IPS-20b (cell line): ENCODE measurements around the gene SAMD9.
"Not testable (repeated sequence)": the region's sequence is repeated elsewhere in the genome, so short reads cannot be mapped to it uniquely, and the experiment has no call there.

Experiments used
- H3K27ac ChIP-seq: one replicate; pipeline ENCODE4 v1.5.1; 2013; ENCODE audit warnings: low read length
- H3K27me3 ChIP-seq: 2 replicates; pipeline ENCODE4 v1.6.1; 2013; ENCODE audit warnings: mild to moderate bottlenecking, low read length, inconsistent platforms; ENCODE audit not compliant: insufficient read depth
- H3K36me3 ChIP-seq: 2 replicates; pipeline ENCODE4 v1.6.1; 2013; ENCODE audit warnings: low read depth, mild to moderate bottlenecking, inconsistent platforms, low read length, moderate library complexity; ENCODE audit not compliant: insufficient read depth
- H3K4me1 ChIP-seq: 2 replicates; pipeline ENCODE4 v1.6.1; 2013; ENCODE audit warnings: mild to moderate bottlenecking, control low read depth, inconsistent platforms, low read length, moderate library complexity; ENCODE audit not compliant: insufficient read depth
- H3K4me3 ChIP-seq: 2 replicates; pipeline ENCODE4 v1.5.1; 2013; ENCODE audit warnings: mild to moderate bottlenecking, low read length, inconsistent platforms
- H3K9ac ChIP-seq: 2 replicates; pipeline ENCODE4 v1.6.1; 2013; ENCODE audit warnings: low read depth, mild to moderate bottlenecking, inconsistent platforms, low read length, moderate library complexity
- H3K9me3 ChIP-seq: 2 replicates; pipeline ENCODE4 v1.6.1; 2013; ENCODE audit warnings: mild to moderate bottlenecking, low read depth, low read length, inconsistent platforms; ENCODE audit not compliant: insufficient read depth

Gene SAMD9

DNA sequence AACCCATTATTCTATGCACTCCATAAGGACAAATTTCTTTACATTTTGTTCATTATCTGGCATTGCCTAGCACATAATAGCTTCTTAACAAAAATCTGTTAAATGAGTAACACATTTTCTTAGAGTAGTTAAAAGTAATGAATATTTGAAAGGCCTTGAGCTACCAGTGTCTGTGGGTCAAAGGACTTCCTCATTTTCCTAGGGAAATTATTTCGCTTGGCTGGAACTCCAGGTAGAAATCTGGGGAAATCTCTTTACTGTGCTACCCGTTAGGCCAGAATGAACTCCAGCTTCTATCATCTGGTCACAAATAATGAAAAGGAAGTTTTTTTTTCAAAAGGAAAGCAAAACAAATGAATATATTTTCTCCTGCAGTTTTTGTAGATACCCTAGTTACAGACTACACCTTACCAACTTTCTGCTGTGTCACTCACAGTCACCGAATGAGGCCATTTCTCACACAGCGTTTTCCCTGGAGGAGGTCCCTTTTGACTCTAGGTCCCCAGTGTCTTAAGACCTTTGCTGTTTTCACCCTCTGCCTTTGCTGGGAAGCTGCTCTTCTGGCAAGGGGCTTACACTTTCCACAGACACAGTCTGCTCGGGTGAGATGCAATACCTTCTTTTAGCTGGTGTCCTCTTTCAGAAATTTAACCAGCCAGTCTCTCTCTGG is 28.8 kb upstream of the SAMD9 start:
- Histone ChIP-seq H3K9ac (no peak overlapping the region), H3K4me3 (no peak overlapping the region)

DNA sequence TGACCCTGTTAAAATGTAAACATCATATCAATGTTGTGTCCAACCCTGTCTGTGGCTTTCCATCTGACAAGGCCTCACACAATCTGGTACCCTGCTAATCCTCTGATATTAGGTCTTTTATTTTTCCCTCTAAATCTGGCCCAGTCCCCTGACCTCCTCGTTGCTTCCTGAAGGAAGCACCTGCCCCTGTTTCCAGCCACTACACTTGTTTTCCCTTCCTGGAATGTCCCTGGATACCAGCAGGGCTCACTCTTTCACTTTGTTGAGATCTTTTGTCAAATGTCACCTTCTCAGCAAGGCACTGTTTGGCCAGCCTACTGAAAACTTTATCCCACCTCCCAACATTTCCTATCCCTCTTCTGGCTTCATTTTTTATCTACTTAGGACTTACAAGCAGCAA is 28.3 kb upstream of the SAMD9 start:
- H3K4me1 ChIP-seq, result no peaks in the 10 kb centered on the region; the same call in 1 of the 2 replicates
- H3K9me3 ChIP-seq, result no peaks in the 10 kb centered on the region
- no peak overlapping the region for H3K4me3 ChIP-seq
- no peak overlapping the region for H3K9ac ChIP-seq
- H3K27ac ChIP-seq, result no peak overlapping the region
- no peaks in the 10 kb centered on the region for H3K36me3 ChIP-seq
- no peaks in the 10 kb centered on the region for H3K27me3 ChIP-seq

More for the DNA sequence above, 28.8 kb upstream of the SAMD9 start:
- Histone ChIP-seq H3K27me3 (no peaks in the 10 kb centered on the region), H3K36me3 (no peaks in the 10 kb centered on the region), H3K4me1 (no peaks in the 10 kb centered on the region; the same call in 1 of the 2 replicates), H3K27ac (no peak overlapping the region), H3K9me3 (no peaks in the 10 kb centered on the region)

DNA sequence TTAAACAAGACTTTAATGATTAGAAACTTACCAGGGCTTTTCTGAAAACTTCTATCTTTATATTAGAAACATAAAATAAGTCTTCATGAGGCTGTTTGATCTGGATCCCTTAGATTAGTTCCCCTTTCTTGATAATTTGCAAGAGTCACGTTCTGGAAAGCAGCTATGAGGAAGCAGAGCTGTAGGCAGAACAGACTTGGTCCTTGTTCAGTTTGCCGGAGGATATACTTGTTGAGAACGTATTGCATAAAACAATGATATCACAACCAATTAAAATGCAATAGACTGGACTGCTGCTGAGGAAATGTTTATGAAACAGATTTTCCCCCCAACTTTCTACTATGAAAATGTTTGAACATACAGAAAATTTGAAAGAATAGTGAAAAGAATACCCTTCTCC is 27.6 kb upstream of the SAMD9 start:
- Histone ChIP-seq H3K36me3 (no peaks in the 10 kb centered on the region), H3K4me1 (no peaks in the 10 kb centered on the region; the same call in 1 of the 2 replicates), H3K4me3 (no peak overlapping the region), H3K9ac (no peak overlapping the region), H3K9me3 (no peaks in the 10 kb centered on the region), H3K27ac (no peak overlapping the region), H3K27me3 (no peaks in the 10 kb centered on the region)

DNA sequence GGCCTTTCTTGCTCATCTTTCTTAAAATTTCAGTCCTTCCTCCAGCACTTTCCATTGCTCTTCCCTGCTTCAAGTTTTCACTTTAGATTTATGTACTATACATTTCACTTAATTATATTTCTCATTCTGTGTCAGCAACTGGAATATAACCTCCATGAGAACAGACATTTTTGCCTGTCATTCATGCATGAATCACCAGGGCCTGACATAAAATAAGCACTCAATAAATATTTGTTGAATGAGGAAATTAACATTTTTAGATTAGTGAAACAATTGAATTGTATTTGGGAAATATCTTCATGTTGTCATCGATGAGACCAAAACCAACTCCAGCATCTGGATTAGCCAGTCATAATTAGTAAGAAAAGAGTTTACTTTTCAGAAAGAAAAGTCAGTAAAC is 24.3 kb upstream of the SAMD9 start:
- Histone ChIP-seq H3K27ac (no peak overlapping the region), H3K4me3 (no peak overlapping the region), H3K27me3 (no peaks in the 10 kb centered on the region), H3K4me1 (no peaks in the 10 kb centered on the region; the same call in 1 of the 2 replicates), H3K36me3 (no peaks in the 10 kb centered on the region), H3K9ac (no peak overlapping the region), H3K9me3 (no peaks in the 10 kb centered on the region)

DNA sequence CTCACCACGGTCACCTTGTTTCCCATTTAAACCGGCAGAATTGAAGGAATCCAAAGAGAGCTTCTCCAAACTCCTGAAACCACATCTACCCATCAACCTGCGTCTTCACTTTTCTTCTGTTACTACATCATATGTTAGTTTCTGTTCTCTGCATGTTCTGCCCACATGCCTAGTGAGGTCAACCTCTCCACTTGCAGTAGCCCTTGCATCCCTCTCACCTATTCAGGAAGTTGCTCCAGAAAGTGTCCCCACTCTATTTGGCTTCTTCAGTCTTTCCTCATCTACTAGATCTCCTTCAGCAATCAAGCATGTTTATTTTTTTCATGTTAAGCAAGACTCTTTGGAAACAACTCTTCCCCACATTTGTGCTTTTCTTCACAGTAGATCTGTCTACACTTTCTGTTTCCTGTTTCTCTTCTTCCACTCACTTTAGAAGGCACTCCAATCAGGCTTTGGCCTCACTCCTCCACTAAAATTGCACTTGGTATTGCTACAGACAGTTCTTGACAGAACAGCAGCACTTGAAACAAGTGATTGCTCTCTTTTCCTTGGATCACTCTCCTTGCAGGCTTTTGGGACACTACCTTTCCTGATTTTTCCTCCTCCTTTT is 22.9 kb upstream of the SAMD9 start:
- Histone ChIP-seq H3K4me3 (no peak overlapping the region), H3K4me1 (no peaks in the 10 kb centered on the region), H3K27me3 (no peaks in the 10 kb centered on the region), H3K9ac (no peak overlapping the region), H3K27ac (no peak overlapping the region), H3K9me3 (no peaks in the 10 kb centered on the region), H3K36me3 (no peaks in the 10 kb centered on the region)

DNA sequence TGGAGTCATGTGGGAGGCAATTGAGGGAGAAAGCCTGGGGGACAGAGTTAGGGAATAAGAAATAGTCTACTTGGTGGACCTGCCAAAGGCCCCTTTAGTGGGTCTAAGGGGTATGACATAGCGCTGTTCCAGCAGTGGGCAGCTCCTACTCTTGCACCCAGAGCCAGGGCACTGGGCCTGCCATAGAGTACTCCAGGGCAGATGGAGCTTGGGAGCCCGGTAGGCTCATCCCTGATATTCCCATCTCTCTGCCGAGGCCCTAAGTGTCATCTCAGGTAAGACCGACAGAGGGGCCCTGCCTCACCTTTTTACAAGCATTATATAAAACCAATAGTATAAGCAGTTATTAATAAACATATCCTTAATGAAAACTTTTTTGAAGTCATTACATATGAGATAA is 20.8 kb upstream of the SAMD9 start:
- H3K9ac ChIP-seq, result no peak overlapping the region
- H3K27me3 ChIP-seq, result no peaks in the 10 kb centered on the region; the same call in 1 of the 2 replicates
- no peaks in the 10 kb centered on the region for H3K9me3 ChIP-seq
- H3K27ac ChIP-seq, result no peak overlapping the region
- H3K4me1 ChIP-seq, result no peaks in the 10 kb centered on the region
- H3K4me3 ChIP-seq, result no peak overlapping the region
- H3K36me3 ChIP-seq, result no peaks in the 10 kb centered on the region

DNA sequence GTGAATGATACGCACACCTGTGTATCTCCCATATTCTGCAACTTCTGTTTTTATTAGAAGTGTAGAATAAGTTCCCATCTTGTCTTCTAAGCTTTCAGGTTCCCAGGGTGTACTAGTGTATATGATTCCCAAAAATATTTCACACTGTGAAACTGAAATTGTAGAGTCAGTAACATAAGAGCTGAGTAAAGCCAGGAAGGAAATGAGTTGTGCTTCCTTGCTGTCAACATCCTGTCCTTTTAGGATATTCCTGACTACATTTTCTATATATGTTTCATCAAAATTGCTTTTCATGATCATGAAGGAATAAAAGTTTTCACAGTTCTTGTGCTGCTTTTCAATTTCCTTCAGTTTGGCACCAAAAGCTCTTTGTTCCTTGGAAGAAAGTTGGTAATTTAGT is 15.2 kb upstream of the SAMD9 start:
- Histone ChIP-seq H3K9ac (no peak overlapping the region), H3K9me3 (no peaks in the 10 kb centered on the region), H3K27ac (no peak overlapping the region), H3K36me3 (no peaks in the 10 kb centered on the region), H3K27me3 (no peaks in the 10 kb centered on the region; the same call in 1 of the 2 replicates), H3K4me3 (no peak overlapping the region), H3K4me1 (no peaks in the 10 kb centered on the region)

DNA sequence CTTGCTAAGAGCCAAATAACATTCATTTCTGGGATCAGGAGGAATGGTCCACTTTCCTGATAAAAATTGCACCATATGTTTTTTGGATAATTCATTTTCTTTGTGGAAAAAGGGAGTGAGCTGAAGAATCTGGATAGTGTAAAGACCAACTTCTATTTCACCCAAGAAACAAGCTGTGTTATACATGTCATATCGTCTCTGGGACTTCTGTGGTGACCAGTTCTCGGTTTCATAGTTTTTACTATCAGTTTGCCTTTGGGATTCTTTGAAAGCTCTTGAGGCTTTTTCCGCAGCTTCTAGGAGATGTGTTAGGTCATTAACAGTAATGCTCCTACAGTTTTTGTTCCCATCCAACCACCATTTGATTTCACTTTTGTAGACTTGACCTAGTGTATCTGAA is 14.4 kb upstream of the SAMD9 start:
- H3K27me3 ChIP-seq, result no peaks in the 10 kb centered on the region; the same call in 1 of the 2 replicates
- H3K4me3 ChIP-seq, result no peak overlapping the region
- no peaks in the 10 kb centered on the region for H3K36me3 ChIP-seq
- no peaks in the 10 kb centered on the region for H3K4me1 ChIP-seq
- H3K27ac ChIP-seq, result no peak overlapping the region
- no peak overlapping the region for H3K9ac ChIP-seq
- peaks cover 6% of the 10 kb centered on the region; the same call in 1 of the 2 replicates for H3K9me3 ChIP-seq

DNA sequence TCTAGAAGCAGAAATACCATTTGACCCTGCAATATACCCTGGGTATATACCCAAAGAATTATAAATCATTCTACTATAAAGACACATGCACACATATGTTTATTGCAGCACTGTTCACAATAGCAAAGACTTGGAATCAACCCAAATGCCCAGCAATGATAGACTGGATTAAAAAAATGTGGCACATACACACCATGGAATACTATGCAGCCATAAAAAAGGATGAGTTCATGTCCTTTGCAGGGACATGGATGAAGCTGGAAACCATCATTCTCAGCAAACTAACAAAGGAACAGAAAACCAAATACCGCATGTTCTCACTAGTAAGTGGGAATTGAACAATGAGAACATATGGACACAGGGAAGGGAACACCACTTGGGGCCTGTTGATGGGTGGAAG is 9.2 kb upstream of the SAMD9 start:
- not testable (repeated sequence) for H3K4me1 ChIP-seq, H3K4me3 ChIP-seq, H3K9ac ChIP-seq, H3K36me3 ChIP-seq, H3K9me3 ChIP-seq, H3K27ac ChIP-seq, H3K27me3 ChIP-seq

DNA sequence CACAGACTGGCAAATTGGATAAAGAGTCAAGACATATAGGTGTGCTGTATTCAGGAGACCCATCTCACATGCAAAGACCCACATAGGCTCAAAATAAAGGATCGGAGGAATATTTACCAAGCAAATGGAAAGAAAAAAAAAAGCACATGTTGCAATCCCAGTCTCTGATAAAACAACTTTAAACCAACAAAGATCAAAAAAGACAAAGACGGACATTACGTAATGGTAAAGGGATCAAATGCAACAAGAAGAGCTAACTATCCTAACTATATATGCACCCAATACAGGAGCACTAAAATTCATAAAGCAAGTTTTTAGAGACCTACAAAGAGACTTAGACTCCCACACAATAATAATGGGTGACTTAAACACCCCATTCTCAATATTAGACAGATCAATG is 5.8 kb upstream of the SAMD9 start:
- not testable (repeated sequence) for H3K4me1 ChIP-seq, H3K4me3 ChIP-seq, H3K27ac ChIP-seq, H3K27me3 ChIP-seq, H3K9ac ChIP-seq, H3K36me3 ChIP-seq, H3K9me3 ChIP-seq

DNA sequence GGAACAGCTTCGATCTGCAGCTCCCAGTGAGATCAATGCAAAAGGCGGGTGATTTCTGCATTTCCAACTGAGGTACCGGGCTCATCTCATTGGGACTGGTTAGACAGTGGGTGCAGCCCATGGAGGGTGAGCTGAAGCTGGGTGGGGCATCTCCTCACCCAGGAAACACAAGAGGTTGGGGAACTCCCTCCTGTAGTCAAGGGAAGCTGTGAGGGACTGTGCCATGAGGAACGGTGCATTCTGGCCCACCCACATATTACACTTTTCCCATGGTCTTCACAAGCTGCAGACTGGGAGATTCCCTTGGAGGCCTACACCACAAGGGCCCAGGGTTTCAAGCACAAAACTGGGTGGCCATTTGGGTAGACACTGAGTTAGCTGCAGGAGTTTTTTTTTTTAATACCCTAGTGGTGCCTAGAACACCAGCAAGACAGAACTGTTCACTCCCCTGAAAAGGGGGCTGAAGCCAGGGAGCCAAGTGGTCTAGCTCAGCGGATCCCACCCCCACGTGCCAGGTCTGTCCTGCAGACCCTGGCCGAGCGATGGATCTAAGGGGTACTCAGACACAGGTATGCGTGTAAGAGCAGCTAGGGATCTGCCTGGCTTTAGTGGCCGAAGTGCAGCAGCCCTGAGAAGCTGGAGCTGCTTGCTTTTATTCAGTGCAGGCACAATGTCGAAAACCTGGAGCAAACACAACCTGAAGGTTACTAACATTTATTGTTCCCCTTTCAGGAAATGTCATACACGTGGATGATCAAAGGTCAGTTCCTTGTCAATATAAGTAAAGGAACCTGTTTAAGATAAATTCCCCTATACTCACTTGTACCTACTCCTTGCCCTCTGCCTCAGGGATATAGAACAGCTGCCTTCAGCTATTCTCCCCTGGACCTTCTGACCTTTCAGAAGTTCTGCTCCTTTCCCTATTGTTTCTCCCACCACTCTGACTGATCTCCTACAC is 3.1 kb upstream of the SAMD9 start:
- no peaks in the 10 kb centered on the region for H3K9me3 ChIP-seq
- H3K9ac ChIP-seq, result no peak overlapping the region
- H3K36me3 ChIP-seq, result no peaks in the 10 kb centered on the region
- no peak overlapping the region for H3K4me3 ChIP-seq
- H3K4me1 ChIP-seq, result no peaks in the 10 kb centered on the region
- H3K27ac ChIP-seq, result no peak overlapping the region
- no peaks in the 10 kb centered on the region for H3K27me3 ChIP-seq
